HG03460 (cell line): ENCODE results near the gene ST3GAL3.

ENCODE experiments used
- ATAC-seq: cut with Tn5 transposase; IDR thresholded peaks from one replicate; pipeline ENCODE4 v1.9.1; 2021; ENCODE audit not compliant: unreplicated experiment

The ST3GAL3 gene

GRCh38 chr1:43873851-43874250, 166.5 kb downstream of the ST3GAL3 start:
- no peak for ATAC-seq

- ATAC-seq: no peak
These were observed 167.4 kb downstream of the ST3GAL3 start for GRCh38 chr1:43874716-43875115.

DNA sequence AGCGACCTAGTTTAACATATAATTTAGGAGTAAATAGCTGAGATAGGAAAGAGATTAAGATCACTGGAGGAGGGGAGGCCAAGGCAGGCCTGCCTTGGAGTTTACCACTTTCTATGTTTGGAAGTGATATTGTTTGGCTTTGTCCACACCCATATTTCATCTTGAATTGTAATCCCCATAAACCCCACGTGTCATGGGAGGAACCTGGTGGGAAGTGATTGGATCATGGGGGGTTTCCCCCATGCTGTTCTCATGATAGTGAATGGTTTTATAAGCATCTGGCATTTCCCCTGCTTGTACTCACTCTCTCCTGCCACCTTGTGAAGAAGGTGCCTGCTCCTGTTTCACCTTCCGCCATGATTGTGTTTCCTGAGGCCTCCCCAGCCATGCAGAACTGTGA, 168.0 kb downstream of the ST3GAL3 start:
- ATAC-seq: no peak

DNA sequence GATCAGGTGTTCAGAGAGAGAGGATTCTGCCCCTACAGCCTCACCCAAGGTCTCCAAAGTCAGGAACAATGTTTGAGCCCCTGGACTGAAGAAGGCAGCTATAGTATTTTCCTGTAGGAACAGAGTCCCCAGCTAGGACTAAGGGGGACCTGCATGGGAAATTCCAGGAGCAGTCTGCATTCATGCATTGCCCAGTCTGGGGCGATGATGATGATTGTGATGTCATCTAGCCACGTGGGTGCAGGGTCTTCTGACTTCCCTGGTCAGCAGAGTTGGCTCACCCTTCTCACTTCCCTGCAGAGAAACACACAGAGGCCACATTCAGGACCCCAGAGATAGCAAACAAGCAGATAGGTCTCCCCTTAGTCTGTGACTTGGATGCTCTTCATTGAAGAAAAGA, 169.8 kb downstream of the ST3GAL3 start:
- ATAC-seq: no peak

GRCh38 chr1:43878440-43878839, 171.1 kb downstream of the ST3GAL3 start:
- no peak for ATAC-seq

GRCh38 chr1:43878854-43879253, 171.5 kb downstream of the ST3GAL3 start:
- no peak for ATAC-seq

DNA sequence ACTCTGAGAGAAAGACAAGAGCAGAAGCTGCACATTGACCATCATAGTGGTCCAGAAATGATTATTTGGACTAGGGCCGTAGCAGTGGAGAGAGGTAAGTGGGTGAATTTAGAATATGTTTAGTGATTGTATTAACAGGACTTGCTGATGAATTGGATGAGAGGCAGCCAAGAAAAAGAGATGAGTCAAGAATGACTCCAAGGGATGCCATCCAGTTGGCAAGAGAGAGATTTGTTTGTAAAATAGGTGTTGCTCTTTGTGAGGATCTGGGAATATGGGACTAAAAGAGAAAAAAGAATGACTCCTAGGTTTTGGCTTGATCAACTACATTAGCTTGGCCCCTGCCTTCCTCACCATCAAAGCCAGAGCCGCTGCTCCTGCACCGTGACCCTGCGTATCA, 172.1 kb downstream of the ST3GAL3 start:
- ATAC-seq: no peak

- ATAC-seq: no peak
These were observed 172.7 kb downstream of the ST3GAL3 start for GRCh38 chr1:43879996-43880395.

GRCh38 chr1:43880604-43881003, 173.3 kb downstream of the ST3GAL3 start:
- ATAC-seq: no peak

GRCh38 chr1:43881415-43881814, 174.1 kb downstream of the ST3GAL3 start:
- no peak for ATAC-seq

- ATAC-seq: no peak
These were observed 175.4 kb downstream of the ST3GAL3 start for GRCh38 chr1:43882763-43883162.

- ATAC-seq: no peak
These were observed 176.0 kb downstream of the ST3GAL3 start for GRCh38 chr1:43883321-43883720.

DNA sequence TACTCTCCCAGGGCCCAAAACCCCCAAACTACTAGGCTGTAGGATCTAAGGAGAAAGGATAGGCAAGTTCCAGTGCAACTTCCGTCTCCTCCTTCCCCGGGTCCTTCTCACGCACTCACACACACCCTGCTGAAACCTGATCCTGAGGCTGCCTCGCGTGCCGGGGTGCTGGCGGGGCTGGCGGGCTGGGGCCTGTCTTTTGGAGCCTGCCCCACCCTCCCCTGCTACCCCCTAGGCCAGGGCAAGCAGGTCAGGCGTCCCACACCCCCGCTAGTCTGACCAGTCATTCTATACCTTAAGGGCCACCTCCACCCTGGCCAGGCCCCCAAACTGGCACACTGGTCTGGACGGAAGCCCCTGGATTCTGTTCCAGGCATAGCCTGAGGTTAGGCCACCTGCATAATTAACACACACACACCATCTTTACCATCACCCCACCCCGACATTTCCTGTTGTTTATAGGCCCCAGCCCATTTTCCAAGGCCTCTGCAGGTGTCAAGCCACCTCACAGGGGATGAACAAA, 178.0 kb downstream of the ST3GAL3 start:
- ATAC-seq: no peak

- ATAC-seq: no peak
These were observed 180.4 kb downstream of the ST3GAL3 start for GRCh38 chr1:43887748-43888147.

DNA sequence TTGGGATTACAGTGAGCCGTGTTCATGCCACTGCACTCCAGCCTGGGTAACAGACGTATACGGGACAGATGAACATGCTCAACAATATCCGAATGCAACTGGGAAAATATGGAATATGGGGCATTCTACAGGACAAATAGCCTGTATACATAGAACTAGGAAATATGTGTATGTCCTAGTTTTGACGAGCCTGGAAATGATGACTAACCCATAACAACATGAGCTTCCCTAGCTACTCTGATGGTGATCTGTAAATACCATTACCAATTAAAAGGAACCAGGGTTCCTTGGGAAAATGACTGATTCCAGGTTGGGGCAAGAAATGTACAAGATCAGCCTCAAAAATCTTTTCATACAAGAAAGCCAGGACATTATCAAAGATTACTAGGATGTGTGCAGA, 183.5 kb downstream of the ST3GAL3 start:
- ATAC-seq: no peak

GRCh38 chr1:43893006-43893405, 185.7 kb downstream of the ST3GAL3 start:
- ATAC-seq: no peak

DNA sequence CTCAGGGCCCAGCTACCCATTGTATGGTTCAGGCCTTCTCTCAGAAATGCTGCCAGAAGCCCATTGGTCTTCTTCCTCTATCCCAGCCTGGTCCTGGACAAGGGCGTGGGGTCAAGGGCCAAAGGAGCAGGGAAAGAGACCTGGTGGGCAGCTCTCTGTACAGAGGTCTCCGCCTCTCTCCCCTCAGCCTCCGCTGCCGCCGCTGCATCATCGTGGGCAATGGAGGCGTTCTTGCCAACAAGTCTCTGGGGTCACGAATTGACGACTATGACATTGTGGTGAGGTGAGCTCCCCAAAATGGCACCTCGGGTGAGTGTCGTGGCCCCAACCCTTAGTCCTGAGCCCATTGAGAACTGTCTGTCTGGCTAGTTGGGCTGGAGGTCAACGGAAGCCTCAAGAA, 191.6 kb downstream of the ST3GAL3 start:
- no peak for ATAC-seq

DNA sequence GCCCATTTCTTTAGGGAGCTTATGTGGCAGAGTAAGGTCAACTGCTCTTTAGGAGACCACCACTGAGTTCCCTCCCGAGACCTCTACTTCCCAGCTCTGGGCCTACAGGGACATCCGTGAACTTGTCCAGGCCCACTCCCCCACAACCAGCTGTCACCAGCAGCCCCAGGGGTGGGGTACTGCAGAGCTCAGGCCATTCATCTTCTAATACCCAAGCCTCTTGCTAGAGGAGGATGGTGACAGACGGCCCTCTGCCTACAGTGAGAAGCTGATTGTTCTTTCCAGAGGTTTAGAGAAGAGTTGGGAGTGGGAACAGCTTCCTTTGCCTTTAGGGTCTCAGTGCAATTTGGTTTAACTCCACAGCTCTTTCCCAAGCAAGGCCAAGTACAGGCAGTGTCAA, 193.1 kb downstream of the ST3GAL3 start:
- ATAC-seq: no peak

GRCh38 chr1:43901196-43901961, 194.0 kb downstream of the ST3GAL3 start:
- no peak for ATAC-seq

- no peak for ATAC-seq
These were observed 194.9 kb downstream of the ST3GAL3 start for GRCh38 chr1:43902058-43902831.

DNA sequence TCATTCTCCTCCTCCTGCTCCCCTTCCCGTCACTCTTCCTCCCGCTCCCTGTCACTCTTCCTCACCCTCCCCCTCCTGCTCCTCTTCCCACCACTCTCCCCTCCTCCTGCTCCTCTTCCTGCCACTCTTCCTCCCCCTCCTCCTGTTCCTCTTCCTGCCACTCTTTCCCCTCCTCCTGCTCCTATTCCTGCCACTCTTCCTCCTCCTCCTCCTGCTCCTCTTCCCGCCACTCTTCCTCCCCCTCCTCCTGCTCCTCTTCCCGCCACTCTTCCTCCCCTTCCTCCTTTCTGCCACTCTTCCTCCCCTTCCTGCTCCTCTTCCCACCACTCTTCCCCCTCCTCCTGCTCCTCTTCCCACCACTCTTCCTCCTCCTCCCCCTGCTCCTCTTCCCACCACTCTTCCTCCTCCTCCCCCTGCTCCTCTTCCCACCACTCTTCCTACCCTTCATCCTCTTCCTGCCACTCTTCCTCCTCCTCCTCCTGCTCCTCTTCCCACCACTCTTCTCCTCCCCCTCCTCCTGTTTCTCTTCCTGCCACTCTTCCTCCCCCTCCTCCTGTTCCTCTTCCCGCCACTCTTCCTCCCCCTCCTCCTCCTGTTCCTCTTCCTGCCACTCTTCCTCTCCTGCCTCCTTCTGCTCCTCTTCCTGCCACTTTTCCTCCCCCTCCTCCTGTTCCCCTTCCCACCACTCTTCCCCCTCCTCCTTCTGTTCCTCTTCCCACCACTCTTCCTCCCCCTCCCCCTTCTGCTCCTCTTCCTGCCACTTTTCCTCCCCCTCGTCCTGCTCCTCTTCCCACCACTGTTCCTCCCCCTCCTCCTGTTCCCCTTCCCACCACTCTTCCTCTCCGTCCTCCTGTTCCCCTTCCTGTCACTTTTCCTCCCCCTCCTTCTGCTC, 197.6 kb downstream of the ST3GAL3 start:
- ATAC-seq: no peak
